Measurements from ENCODE around the gene KLKB1.

Gene KLKB1

DNA sequence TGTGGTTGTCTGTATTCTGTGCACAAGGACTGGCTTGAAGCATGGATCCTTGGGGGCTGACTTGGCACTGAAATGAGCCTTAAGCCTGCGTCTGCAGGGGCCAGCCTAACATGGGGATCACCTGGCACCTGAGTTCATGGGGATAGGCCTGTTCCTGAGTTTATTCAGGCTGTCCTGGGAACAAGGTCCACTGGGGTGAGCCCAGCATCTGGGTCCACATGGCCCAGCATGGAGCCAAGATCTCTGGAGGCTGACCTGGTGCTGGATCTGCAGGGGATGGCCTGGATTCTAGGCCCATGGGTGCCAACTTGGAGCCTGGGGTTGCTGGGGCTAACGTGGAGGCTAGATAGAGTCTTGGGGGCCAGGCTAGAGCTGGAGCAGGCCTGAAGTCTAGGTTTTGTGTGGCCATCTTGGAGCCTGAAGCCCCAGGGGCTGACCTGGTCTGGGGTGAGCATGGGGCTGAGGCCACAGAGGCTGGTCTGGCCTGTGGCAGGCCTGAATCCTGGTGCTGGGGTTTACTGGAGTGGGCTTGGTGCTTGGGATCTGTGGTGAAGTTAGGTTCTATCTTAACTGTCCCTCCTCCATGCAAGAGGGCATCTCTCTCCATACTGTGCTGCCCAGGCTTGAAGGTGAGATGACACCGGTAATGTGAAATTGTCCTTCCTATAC lies 652 bp upstream of the KLKB1 start:
- no peak for DNase-seq (ENCODE audit: low read depth)
- no peak overlapping the region for H3K4me3 ChIP-seq (ENCODE audit: low read depth, low read length)
- TF ChIP-seq CTCF (conservative IDR thresholded peaks at IDR 0.05; ENCODE audit: low read depth, low read length): no peak

DNA sequence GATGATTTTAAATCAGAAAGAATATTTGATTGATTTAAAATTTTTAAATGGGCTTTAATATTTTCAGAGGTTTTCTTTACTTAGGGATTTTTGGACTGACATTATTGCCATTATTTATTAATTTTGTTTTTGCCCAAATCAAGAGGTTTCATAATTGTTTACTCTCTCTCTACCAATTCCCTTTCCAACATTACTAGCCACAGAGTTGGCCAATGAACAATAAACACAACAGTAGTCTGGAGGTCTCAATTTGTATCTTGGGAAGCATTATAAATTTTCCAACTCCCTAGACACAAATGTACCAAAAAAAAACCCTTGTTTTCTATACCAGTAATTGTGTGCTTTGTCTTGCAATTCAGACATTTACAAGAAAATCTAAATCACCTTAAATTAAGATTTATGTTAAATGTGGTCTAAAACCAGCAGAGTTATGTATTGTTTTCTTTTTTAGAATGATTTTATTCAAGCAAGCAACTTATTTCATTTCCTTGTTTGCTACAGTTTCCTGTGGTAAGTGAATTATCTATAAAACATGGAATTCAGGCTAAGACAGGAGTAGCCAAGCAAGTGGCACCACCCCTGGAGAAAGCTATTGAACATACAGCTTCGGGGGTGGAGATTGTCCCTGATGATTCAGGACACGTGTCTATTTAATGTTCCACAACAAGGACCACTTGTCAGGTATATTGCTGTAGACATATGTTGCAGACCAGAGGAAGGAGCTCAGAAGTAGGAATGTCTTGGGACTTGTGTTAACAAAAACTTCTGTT lies 622 bp downstream of the KLKB1 start:
- peak; percentile 7 for DNase-seq (ENCODE audit: low read depth)
- TF ChIP-seq CTCF (conservative IDR thresholded peaks at IDR 0.05; ENCODE audit: low read depth, low read length): no peak
- H3K4me3 ChIP-seq (ENCODE audit: low read depth, low read length): no peak overlapping the region

DNA sequence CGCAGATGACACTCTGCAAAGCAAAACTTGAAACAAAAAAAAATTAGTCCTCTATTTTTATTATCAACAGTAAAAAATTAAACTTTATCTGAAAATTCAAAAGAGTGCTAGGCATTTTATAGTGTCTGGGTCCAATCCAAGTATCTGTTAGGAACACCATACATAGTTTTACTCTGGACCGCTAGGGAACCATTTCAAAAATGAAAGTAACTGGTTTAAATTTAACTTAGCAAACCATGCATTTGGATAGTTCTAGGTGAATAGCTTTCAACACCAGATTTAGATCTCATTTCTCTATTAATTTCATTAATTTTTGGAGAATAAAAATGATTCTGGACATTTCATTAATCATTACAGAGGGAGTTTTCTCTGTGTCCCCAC lies 1.2 kb downstream of the KLKB1 start:
- peak; percentile 27 for DNase-seq (ENCODE audit: low read depth)
- H3K4me3 ChIP-seq (ENCODE audit: low read depth, low read length): no peak overlapping the region
- no peak for TF ChIP-seq CTCF (conservative IDR thresholded peaks at IDR 0.05; ENCODE audit: low read depth, low read length)

DNA sequence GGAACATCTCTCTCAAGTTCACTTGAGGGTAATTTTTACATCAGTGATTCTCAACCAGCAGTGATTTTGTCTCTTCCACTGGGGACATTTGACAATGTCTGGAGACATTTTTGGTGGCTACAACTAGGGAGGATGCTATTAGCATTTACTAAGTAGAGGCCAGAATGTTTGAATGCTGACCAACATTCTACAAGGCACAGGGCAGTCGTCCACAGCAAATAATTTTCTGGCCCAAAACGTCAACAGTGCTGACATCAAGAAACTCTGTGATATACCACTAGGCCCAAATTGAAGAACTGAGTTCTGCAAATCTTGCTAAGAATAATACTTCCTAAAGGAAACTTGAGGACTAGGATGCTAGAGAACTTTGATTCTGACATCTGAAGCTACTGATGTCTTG lies 7.1 kb downstream of the KLKB1 start:
- TF ChIP-seq CTCF (conservative IDR thresholded peaks at IDR 0.05; ENCODE audit: low read depth, low read length): no peak
- no peak for DNase-seq (ENCODE audit: low read depth)
- H3K4me3 ChIP-seq (ENCODE audit: low read depth, low read length): no peak overlapping the region

GRCh38 chr4:186236126-186236525 lies 8.8 kb downstream of the KLKB1 start:
- no peak for TF ChIP-seq CTCF (conservative IDR thresholded peaks at IDR 0.05; ENCODE audit: low read depth, low read length)
- H3K4me3 ChIP-seq (ENCODE audit: low read depth, low read length): no peak overlapping the region
- DNase-seq (ENCODE audit: low read depth): no peak

DNA sequence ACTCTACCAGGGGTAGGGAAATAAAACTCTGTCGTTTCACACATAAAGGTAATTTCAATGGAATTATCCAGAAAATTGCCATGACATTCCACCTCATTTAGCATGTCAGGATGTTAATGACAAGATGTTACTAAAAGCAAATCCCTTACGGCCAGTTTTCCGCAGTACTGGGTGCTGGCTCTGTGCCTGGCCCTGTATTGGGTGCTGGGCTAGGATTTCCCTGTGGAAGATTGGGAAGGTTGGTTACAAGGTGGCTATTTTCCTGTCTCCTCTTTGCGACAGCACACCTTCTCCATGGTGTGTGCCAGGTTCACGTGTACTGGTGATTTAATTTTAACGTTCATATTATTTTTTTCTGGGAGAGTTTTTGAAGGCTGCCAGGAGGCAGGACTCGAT lies 13.1 kb downstream of the KLKB1 start:
- H3K4me3 ChIP-seq (ENCODE audit: low read depth, low read length): no peak overlapping the region
- DNase-seq (ENCODE audit: low read depth): no peak
- no peak for TF ChIP-seq CTCF (conservative IDR thresholded peaks at IDR 0.05; ENCODE audit: low read depth, low read length)
